CD1c-positive myeloid dendritic cell (primary cell): ENCODE measurements around the gene HPCAL4.

Experiments
- DNase-seq: peaks from one replicate; pipeline ENCODE4 v3.0.0-alpha.2; 2016; ENCODE audit errors: extremely low spot score

HPCAL4 gene

DNA sequence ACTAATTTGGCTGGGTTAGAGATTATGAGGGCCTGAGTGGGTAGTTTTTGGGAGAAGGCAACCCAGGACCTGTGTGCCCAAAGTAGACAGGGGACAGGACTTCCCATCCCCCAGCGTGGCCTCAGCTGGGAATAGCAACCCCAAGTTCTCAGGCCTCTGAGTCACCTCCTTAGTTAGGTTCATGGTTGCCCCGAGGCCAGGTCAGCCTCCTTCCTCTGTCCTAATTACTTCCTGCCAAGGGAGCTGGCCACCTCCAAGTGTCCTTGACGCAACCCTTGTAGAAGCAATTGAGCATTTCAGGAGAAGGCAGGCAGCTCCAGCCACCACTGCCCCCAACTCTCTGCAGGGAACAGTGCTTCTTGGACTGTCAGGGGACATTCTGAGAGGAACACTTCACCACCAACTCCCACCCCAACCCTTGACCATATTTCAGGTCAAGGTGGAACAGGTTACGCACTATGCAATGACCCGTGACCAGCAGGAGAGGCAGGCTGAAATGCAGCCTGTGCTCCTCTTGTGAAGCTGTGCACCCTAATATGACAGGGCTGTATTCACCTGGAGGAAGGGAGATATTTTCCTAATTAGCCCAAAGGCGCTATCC lies 14.2 kb downstream of the HPCAL4 start:
- no peak for DNase-seq

GRCh38 chr1:39675220-39675619 lies 16.0 kb downstream of the HPCAL4 start:
- no peak for DNase-seq

DNA sequence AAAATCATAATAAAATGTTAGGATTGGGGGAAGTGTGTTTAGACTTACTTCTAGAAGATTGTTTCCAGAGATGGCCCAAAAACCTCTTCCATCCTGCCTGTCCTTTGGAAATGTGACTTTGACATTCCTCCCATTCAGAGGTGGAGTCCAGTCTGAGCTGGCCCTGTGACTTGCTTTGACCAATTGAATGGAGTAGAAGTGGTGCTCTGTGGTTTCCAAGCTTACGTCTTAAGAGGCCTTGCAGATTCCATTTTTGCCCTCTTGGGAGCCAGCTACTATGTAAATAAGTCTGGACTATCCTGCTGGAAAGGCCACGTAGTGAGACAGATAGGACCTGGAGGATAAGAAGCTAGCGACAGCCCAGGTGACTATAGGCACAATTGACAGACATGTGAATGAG lies 18.0 kb downstream of the HPCAL4 start:
- no peak for DNase-seq

DNA sequence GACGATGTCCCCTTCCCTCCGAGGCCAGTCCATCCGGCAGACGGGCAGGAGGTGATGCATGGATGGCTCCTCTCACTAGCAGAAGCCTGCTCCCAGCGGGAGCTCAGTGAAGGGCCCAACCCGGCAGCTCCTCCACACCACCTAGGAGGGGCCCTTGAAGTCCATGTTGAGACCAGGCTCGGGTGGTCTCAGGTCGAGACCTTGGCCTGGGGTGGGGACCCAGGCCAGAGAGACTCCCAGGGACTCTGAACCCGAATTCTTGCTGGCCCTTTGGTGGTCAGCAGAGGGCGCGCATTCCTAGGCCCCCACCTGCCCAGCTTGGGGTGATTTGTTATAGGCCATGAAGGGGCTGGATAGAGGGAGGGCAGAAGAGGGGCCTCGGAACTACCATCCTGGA lies 18.7 kb downstream of the HPCAL4 start:
- no peak for DNase-seq

DNA sequence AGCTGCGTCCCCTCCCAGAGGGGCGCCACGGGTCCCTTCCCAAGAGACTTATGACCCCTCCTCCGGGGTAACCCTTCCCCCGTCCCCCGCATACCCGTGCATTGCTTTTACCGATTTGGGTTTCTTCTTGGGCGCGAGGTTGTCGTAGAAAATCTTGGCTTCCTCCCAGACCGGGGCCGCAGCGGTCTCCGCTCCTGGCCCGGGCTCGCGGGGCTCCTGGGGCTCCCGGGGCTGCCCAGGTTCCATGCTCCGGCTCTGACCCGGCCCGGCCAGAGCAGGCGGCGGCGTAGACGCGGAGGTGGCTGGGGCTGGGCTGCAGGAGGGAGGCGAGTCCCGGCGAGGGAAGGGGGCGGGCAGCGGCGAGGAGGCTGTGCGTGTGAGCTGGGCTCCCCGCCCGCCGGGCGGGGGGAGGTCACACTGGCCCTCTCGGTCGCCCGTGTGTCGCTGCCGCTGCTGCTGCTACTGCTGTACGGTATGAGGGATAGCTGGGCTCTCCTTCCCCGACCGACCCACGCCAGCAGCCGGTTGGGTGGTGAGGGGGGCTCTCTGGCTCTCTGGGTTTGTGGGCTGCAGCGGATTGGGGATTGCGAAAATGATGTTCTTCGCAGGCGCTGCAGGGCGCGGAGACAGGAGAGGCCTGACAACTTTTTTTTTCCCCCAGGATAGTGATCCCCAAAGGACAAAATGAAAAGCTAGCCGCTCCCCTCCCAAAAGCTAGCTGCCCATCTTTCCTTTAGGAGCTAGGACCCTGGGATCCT lies 19.3 kb downstream of the HPCAL4 start, which contains the start of gene NT5C1A:
Gene NT5C1A (minus strand): TSS at position 315 of the 758 bp plus-strand sequence. CDS start 69 bp downstream, at position 246.
- peak; percentile 37 for DNase-seq

DNA sequence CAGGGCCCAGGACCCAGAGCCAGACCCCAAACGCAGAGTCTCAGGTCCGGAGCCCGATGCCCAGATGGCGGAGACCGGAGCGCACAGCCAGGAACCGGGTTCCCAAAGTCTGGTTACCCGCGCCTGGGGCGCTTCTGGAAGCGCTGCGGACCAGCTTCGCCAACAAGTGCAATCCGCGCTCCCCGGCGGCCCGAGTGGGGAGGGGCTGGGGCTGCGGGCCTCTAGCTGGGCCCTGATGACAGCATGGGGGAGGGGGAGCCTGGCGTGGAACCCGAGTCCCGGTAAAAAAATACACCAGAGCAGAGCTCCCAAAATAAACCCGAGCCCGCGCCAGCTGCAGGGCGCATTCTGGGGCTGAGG lies 19.8 kb downstream of the HPCAL4 start:
- DNase-seq, result no peak

DNA sequence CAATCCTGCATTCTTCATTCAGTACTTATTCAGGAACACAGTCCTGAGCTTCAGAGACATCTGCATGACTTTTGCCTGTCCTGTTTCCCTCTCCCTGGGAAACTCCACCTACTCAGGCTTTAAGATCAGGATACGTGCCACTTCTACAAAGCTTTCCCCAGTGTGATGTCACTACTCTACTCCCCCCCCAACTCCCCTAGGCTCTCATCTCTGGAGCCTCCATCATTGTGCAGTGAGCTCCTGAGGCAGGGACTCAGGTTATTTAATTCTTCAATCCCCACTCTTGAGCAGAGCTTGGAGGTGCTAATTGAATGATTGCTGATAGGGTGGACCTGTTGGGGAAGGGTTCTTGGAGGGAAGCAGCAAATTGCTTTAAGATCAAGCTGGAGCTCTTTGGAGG lies 20.5 kb downstream of the HPCAL4 start:
- DNase-seq, result no peak

DNA sequence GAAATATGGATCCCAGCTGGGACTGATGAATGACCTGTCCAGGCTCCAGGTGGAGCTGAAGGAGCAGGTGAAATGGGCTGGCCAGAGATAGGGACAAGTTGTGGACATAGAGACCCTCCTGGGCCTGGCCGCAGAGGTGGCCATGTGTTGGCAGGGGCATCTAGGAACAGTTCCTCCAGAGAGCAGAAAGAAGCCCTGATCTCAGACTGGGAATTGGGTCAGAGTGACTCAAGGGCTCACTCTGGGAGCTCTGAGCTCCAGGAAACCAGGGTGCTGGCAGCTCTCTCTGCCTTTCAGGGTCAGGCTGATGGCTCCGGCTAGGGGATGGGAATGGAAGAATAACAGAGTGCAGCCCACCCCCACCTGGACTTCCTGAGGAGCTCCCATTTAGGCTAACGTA lies 22.3 kb downstream of the HPCAL4 start:
- no peak for DNase-seq

DNA sequence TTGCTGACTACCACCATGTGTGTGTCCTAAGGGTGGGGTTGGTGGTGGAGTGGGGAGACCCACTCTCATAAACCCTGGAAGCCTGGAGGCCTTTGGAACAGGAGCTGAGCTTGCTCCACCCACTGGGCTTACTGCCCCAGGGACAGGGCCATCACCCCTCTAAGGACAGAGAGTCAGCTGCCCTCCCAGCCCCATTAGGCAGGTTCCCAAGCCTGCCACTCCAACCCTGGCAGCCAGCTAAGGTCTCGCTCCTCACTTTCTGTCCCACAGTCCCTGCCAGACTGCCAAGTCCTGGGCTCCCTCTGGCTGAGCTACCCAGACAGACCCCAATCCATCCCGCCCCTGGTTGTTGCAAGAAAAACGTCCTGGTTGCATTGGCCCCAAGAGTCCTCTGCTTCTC lies 23.1 kb downstream of the HPCAL4 start:
- DNase-seq, result no peak

GRCh38 chr1:39666772-39667171 lies 24.5 kb downstream of the HPCAL4 start:
- DNase-seq, result peak; percentile 10

DNA sequence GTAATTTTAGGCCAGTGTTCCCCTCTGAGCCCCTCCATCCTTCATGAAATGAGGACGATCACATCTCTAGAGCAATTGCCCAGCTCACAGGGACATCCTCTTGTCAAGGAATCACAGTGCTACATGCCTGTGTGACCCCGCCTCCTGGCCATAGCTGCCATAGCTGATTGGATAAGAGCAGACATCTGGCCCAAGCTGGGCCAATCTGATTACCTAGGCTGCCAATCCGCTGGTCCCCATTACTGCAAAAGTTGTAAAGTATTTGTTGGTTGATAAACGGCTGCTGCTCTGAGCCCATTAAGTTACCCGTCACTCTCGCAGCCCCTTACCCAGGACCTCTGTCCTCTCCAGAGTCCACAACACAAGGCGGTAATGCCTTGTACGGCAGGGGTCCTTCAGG lies 27.7 kb downstream of the HPCAL4 start:
- peak; percentile 6 for DNase-seq

- DNase-seq, result no peak
Measured at GRCh38 chr1:39662861-39663260, 28.4 kb downstream of the HPCAL4 start.

DNA sequence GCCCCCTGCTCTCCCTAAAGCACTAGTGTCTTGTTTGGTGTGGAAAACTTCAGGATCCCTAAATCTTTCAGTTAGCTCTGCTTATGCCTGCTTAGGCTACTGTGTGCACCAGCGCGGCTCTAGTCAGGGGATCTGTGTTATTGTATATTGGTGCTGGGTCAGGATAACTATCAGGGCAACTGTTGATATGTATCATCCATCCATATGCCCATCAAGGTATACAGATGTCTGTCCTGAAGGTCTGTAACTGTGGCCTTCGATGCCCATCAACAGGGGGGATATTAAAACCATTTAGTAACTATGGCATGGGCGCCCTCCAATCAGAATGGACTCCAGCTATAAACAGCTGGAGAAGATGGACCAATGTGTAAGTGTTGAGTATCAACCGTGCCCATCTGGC lies 31.7 kb downstream of the HPCAL4 start:
- DNase-seq, result no peak

GRCh38 chr1:39659110-39659509 lies 32.1 kb downstream of the HPCAL4 start:
- DNase-seq, result no peak

- peak; percentile 79 for DNase-seq
Measured at GRCh38 chr1:39657923-39658485, 33.2 kb downstream of the HPCAL4 start.

DNA sequence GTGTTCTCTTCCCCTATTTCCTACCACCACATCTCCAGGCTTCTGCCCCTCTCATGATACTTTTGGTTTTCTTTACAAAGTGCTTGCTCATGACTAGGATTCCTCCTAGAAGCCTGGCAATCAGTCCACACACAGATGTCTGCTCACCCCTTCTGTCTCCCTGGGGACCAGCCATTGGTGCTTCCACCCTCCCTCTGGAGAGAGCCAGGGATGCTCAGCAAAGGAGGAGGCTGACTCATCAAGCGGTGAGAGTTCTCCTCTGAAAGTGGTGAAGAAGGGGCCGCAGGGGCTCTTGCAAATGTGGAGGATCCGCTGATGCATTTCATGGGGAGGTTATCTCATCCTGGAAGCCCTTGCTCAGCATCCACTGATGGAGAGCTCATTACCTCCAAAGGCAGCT lies 33.8 kb downstream of the HPCAL4 start:
- DNase-seq, result no peak

- no peak for DNase-seq
Measured at GRCh38 chr1:39656391-39656790, 34.8 kb downstream of the HPCAL4 start.

GRCh38 chr1:39655578-39656268 lies 35.5 kb downstream of the HPCAL4 start:
- DNase-seq, result no peak

- DNase-seq, result no peak
Measured at GRCh38 chr1:39654291-39654690, 36.9 kb downstream of the HPCAL4 start.

DNA sequence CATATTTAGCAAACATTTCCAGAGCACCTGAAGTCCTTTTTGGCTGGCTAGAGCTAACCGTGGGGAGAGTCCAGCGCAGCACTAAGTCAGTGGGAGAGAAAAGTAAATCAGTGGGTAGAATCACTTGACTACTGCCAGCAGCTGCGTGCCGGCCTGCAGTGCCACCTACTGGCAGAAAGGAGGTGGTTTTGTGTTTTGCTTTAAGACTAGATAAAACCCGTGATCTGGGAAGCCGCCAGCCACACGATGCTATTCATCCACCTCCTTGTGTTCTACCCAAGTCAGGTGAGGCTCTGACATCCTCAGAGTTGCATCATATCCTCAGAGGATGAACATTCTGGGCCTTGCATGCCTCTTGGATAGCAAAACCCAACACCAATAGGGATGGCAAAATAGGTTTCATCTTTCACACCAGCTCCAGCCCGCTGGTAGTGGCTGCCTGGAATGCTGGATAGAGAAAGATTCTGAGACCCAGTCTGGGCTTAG lies 37.6 kb downstream of the HPCAL4 start:
- DNase-seq, result peak; percentile 79

- no peak for DNase-seq
Measured at GRCh38 chr1:39652554-39652953, 38.7 kb downstream of the HPCAL4 start.

- DNase-seq, result no peak
Measured at GRCh38 chr1:39652105-39652504, 39.1 kb downstream of the HPCAL4 start.

GRCh38 chr1:39650431-39650830 lies 40.8 kb downstream of the HPCAL4 start:
- DNase-seq, result no peak
